Neural progenitor cell (in vitro differentiated cells): ENCODE results near the gene IPO9. TPM values are rescaled to one million over a fixed set of nuclear protein-coding genes. Genes with fewer than 3 reads are reported as not detected.

Experiments used
- DNase-seq: peaks from one replicate; pipeline ENCODE4 v3.0.0-alpha.2; 2016; ENCODE audit warnings: low spot score
- H2AFZ ChIP-seq: fragments of 200-600 bp; sonication (generic); replicated peaks from 2 replicates; pipeline ENCODE4 v1.6.1; 2016; ENCODE audit warnings: antibody characterized with exemption
- H3F3A ChIP-seq: fragments of 200-600 bp; sonication (generic); 2 replicates; pipeline ENCODE4 v1.6.1; 2016; ENCODE audit warnings: antibody characterized with exemption, low read depth
- H3K27ac ChIP-seq: fragments of 200-600 bp; sonication (generic); 2 replicates; pipeline ENCODE4 v1.5.1; 2016; ENCODE audit warnings: mild to moderate bottlenecking
- H3K27me3 ChIP-seq: fragments of 200-600 bp; sonication (generic); 2 replicates; pipeline ENCODE4 v1.6.1; 2016; ENCODE audit warnings: mild to moderate bottlenecking, moderate library complexity
- H3K36me3 ChIP-seq: fragments of 200-600 bp; sonication (generic); 2 replicates; pipeline ENCODE4 v1.5.1; 2016
- H3K4me1 ChIP-seq: fragments of 200-600 bp; sonication (generic); 2 replicates; pipeline ENCODE4 v1.6.1; 2016; ENCODE audit warnings: mixed run types
- H3K4me2 ChIP-seq: fragments of 200-600 bp; sonication (generic); 2 replicates; pipeline ENCODE4 v1.6.1; 2016
- H3K4me3 ChIP-seq: fragments of 200-600 bp; sonication (generic); 2 replicates; pipeline ENCODE4 v1.5.1; 2016
- H3K79me2 ChIP-seq: fragments of 200-600 bp; sonication (generic); 2 replicates; pipeline ENCODE4 v1.6.1; 2016; ENCODE audit warnings: low read depth
- H3K9ac ChIP-seq: fragments of 200-600 bp; sonication (generic); 2 replicates; pipeline ENCODE4 v1.6.1; 2016
- H3K9me3 ChIP-seq: fragments of 200-600 bp; sonication (generic); 2 replicates; pipeline ENCODE4 v1.5.1; 2016; ENCODE audit warnings: low read depth
- H4K20me1 ChIP-seq: fragments of 200-600 bp; sonication (generic); 2 replicates; pipeline ENCODE4 v1.6.1; 2016; ENCODE audit warnings: low read depth
- H3K27ac Mint-ChIP-seq: 3 replicates; pipeline ENCODE4 v1.8.0; 2021; ENCODE audit warnings: mixed read lengths
- H3K27me3 Mint-ChIP-seq: 2 replicates; pipeline ENCODE4 v1.8.0; 2022; ENCODE audit warnings: low read depth, mild to moderate bottlenecking, inconsistent platforms, moderate library complexity, mixed read lengths; ENCODE audit not compliant: insufficient read depth
- H3K36me3 Mint-ChIP-seq: 3 replicates; pipeline ENCODE4 v1.8.0; 2021; ENCODE audit warnings: mixed read lengths
- H3K4me1 Mint-ChIP-seq: 3 replicates; pipeline ENCODE4 v1.8.0; 2021; ENCODE audit warnings: mixed read lengths
- H3K4me3 Mint-ChIP-seq: 3 replicates; pipeline ENCODE4 v1.8.0; 2021; ENCODE audit warnings: mild to moderate bottlenecking, moderate library complexity, mixed read lengths
- H3K9me3 Mint-ChIP-seq: 3 replicates; pipeline ENCODE4 v1.8.0; 2020; ENCODE audit warnings: mixed read lengths
- CTCF ChIP-seq: fragments of 200-600 bp; sonication (generic); IDR thresholded peaks from 2 replicates; pipeline ENCODE4 v1.5.1; 2017; ENCODE audit warnings: antibody characterized with exemption, mild to moderate bottlenecking
- EZH2 ChIP-seq: fragments of 200-600 bp; sonication (generic); IDR thresholded peaks from 2 replicates; pipeline ENCODE4 v1.6.1; 2017; ENCODE audit warnings: antibody characterized with exemption, mild to moderate bottlenecking, moderate library complexity
- EZH2phosphoT487 ChIP-seq: fragments of 200-600 bp; sonication (generic); IDR thresholded peaks from 2 replicates; pipeline ENCODE4 v1.6.1; 2017; ENCODE audit warnings: antibody characterized with exemption
- total RNA-seq: library from RNA; depleted of rRNA; stranded (reverse); fragments of >200 nt; gene quantifications from 2 replicates; pipeline ENCODE4 v1.2.3, GENCODE V29; 2015; ENCODE audit warnings: low replicate concordance

Gene IPO9
- total RNA-seq, 1 donor from 2014 or later: 63.2 TPM

- Histone ChIP-seq H3F3A (peaks cover 64% of the 10 kb centered on the region), H3K9me3 (peaks cover 4% of the 10 kb centered on the region), H3K4me2 (no peak overlapping the region), H2AFZ (no peak overlapping the region), H3K4me3 (no peak overlapping the region), H3K27me3 (no peaks in the 10 kb centered on the region), H3K27ac (no peak overlapping the region), H3K4me1 (no peaks in the 10 kb centered on the region), H3K9ac (no peak overlapping the region), H3K36me3 (peaks cover 56% of the 10 kb centered on the region), H4K20me1 (peaks cover 12% of the 10 kb centered on the region), H3K79me2 (peaks cover 49% of the 10 kb centered on the region)
- H3K9me3 Mint-ChIP-seq: no peaks in the 10 kb centered on the region
- no peak for TF ChIP-seq EZH2phosphoT487
- TF ChIP-seq CTCF: peak; percentile 40
- no peak overlapping the region for H3K4me3 Mint-ChIP-seq
- peak; percentile 12 for DNase-seq
- H3K4me1 Mint-ChIP-seq: peaks cover 7% of the 10 kb centered on the region
- peaks cover 50% of the 10 kb centered on the region for H3K36me3 Mint-ChIP-seq
- no peak overlapping the region for H3K27ac Mint-ChIP-seq
- H3K27me3 Mint-ChIP-seq: peaks cover 2% of the 10 kb centered on the region
Measured at GRCh38 chr1:201795066-201795465, 33.9 kb upstream of the IPO9 start.

GRCh38 chr1:201800246-201800645 is 28.7 kb upstream of the IPO9 start:
- Mint-ChIP-seq H3K4me1 (no peaks in the 10 kb centered on the region), H3K4me3 (no peak overlapping the region), H3K27ac (no peak overlapping the region), H3K36me3 (peaks cover 48% of the 10 kb centered on the region), H3K27me3 (peaks cover 2% of the 10 kb centered on the region), H3K9me3 (no peaks in the 10 kb centered on the region)
- H3F3A ChIP-seq: peaks cover 24% of the 10 kb centered on the region
- no peak overlapping the region for H3K4me3 ChIP-seq
- no peak overlapping the region for H3K9ac ChIP-seq
- no peak for TF ChIP-seq EZH2
- TF ChIP-seq EZH2phosphoT487: no peak
- TF ChIP-seq CTCF: no peak
- peaks cover 17% of the 10 kb centered on the region for H4K20me1 ChIP-seq
- H3K27me3 ChIP-seq: no peaks in the 10 kb centered on the region
- H3K4me1 ChIP-seq: no peaks in the 10 kb centered on the region
- peaks cover 60% of the 10 kb centered on the region for H3K36me3 ChIP-seq
- peak overlapping the region; percentile 18 for H3K27ac ChIP-seq
- peaks cover 34% of the 10 kb centered on the region for H3K79me2 ChIP-seq
- H3K4me2 ChIP-seq: no peak overlapping the region
- H2AFZ ChIP-seq: no peak overlapping the region
- peaks cover 4% of the 10 kb centered on the region for H3K9me3 ChIP-seq
- no peak for DNase-seq

- Mint-ChIP-seq H3K9me3 (no peaks in the 10 kb centered on the region), H3K4me1 (no peaks in the 10 kb centered on the region), H3K36me3 (peaks cover 62% of the 10 kb centered on the region), H3K27me3 (peaks cover 4% of the 10 kb centered on the region), H3K4me3 (no peak overlapping the region), H3K27ac (no peak overlapping the region)
- Histone ChIP-seq H3K27me3 (no peaks in the 10 kb centered on the region), H3K9me3 (no peaks in the 10 kb centered on the region), H3K4me3 (no peak overlapping the region), H3F3A (peaks cover 13% of the 10 kb centered on the region), H3K79me2 (no peaks in the 10 kb centered on the region), H3K4me1 (no peaks in the 10 kb centered on the region), H4K20me1 (peaks cover 5% of the 10 kb centered on the region), H3K36me3 (peaks cover 27% of the 10 kb centered on the region), H3K4me2 (no peak overlapping the region), H3K9ac (no peak overlapping the region), H2AFZ (no peak overlapping the region), H3K27ac (no peak overlapping the region)
- no peak for TF ChIP-seq EZH2phosphoT487
- no peak for TF ChIP-seq CTCF
- no peak for TF ChIP-seq EZH2
- no peak for DNase-seq
Measured at GRCh38 chr1:201806801-201807200, 22.2 kb upstream of the IPO9 start.
